Neural cell (in vitro differentiated cells): ENCODE results near the gene SLC6A16. TPM values are rescaled to one million over a fixed set of nuclear protein-coding genes. Genes with fewer than 3 reads are reported as not detected.

Experiments used
- H2AFZ ChIP-seq: fragments of 200-600, 300-800 bp; sonication (generic), shearing (Covaris generic); 2 replicates; pipeline ENCODE4 v1.6.0; 2014; ENCODE audit warnings: low read depth, mild to moderate bottlenecking, antibody characterized with exemption, low read length, moderate library complexity
- H3F3A ChIP-seq: fragments of 200-600 bp; shearing (Covaris generic); 2 replicates; pipeline ENCODE4 v1.6.1; 2016; ENCODE audit warnings: mild to moderate bottlenecking, moderate library complexity, mixed read lengths, antibody characterized with exemption, low read length; ENCODE audit not compliant: insufficient read depth, poor library complexity, severe bottlenecking
- H3K27ac ChIP-seq: fragments of 200-600, 300-800 bp; sonication (generic), shearing (Covaris generic); 2 replicates; pipeline ENCODE4 v1.5.1; 2014; ENCODE audit warnings: mild to moderate bottlenecking, low read length, moderate library complexity
- H3K27me3 ChIP-seq: fragments of 300-800, 200-600 bp; sonication (generic), shearing (Covaris generic); 2 replicates; pipeline ENCODE4 v1.6.0; 2014; ENCODE audit warnings: mild to moderate bottlenecking, low read depth, low read length, moderate library complexity; ENCODE audit not compliant: insufficient read depth
- H3K36me3 ChIP-seq: fragments of 300-800, 200-600 bp; sonication (generic), shearing (Covaris generic); 2 replicates; pipeline ENCODE4 v1.5.1; 2014; ENCODE audit warnings: mild to moderate bottlenecking, antibody characterized with exemption, low read length, moderate library complexity; ENCODE audit not compliant: insufficient read depth
- H3K4me2 ChIP-seq: fragments of 300-800, 200-600 bp; sonication (generic), shearing (Covaris generic); 2 replicates; pipeline ENCODE4 v1.6.0; 2014; ENCODE audit warnings: mild to moderate bottlenecking, low read length
- H3K4me3 ChIP-seq: fragments of 300-800, 200-600 bp; sonication (generic), shearing (Covaris generic); 2 replicates; pipeline ENCODE4 v1.5.1; 2014; ENCODE audit warnings: mild to moderate bottlenecking, low read length, moderate library complexity
- H3K79me2 ChIP-seq: fragments of 200-600 bp; shearing (Covaris generic); replicated peaks from 2 replicates; pipeline ENCODE4 v1.6.0; 2014; ENCODE audit warnings: mild to moderate bottlenecking, low read length, moderate library complexity; ENCODE audit not compliant: insufficient read depth
- H3K9ac ChIP-seq: fragments of 300-800, 200-600 bp; sonication (generic), shearing (Covaris generic); 2 replicates; pipeline ENCODE4 v1.6.1; 2016; ENCODE audit warnings: mild to moderate bottlenecking, low read length, mixed read lengths
- H3K9me2 ChIP-seq: fragments of 200-600 bp; shearing (Covaris generic); 2 replicates; pipeline ENCODE4 v1.6.1; 2016; ENCODE audit warnings: mild to moderate bottlenecking, low read length, mixed read lengths; ENCODE audit not compliant: insufficient read depth
- H3K9me3 ChIP-seq: fragments of 200-600, 300-800 bp; sonication (generic), shearing (Covaris generic); 2 replicates; pipeline ENCODE4 v1.6.1; 2016; ENCODE audit warnings: mild to moderate bottlenecking, mixed run types, low read length, moderate library complexity, mixed read lengths
- H4K20me1 ChIP-seq: fragments of 200-600 bp; shearing (Covaris generic); 2 replicates; pipeline ENCODE4 v1.6.1; 2016; ENCODE audit warnings: mild to moderate bottlenecking, mixed run types; ENCODE audit not compliant: insufficient read depth
- EP300 ChIP-seq: fragments of 450-650 bp; conservative IDR thresholded peaks from 2 replicates; pipeline ENCODE4 v1.6.1; 2014; ENCODE audit warnings: antibody characterized with exemption, mild to moderate bottlenecking, moderate library complexity; ENCODE audit not compliant: poor library complexity, severe bottlenecking
- EZH2 ChIP-seq: fragments of 200-600, 300-800 bp; shearing (Covaris generic), sonication (generic); IDR thresholded peaks from 2 replicates; pipeline ENCODE4 v1.6.1; 2014; ENCODE audit warnings: antibody characterized with exemption, low read length, borderline replicate concordance, mild to moderate bottlenecking; ENCODE audit not compliant: insufficient read depth, poor library complexity, severe bottlenecking
- MXI1 ChIP-seq: fragments of 450-650 bp; conservative IDR thresholded peaks from 2 replicates; pipeline ENCODE4 v1.6.1; 2014; ENCODE audit warnings: antibody characterized with exemption, mild to moderate bottlenecking; ENCODE audit not compliant: poor library complexity, severe bottlenecking
- POLR2AphosphoS5 ChIP-seq: IDR thresholded peaks from 2 replicates; pipeline ENCODE4 v1.6.1; 2012
- RAD21 ChIP-seq: fragments of 450-650 bp; conservative IDR thresholded peaks from 2 replicates; pipeline ENCODE4 v1.6.1; 2014; ENCODE audit warnings: antibody characterized with exemption, mild to moderate bottlenecking, moderate library complexity
- SMC3 ChIP-seq: fragments of 450-650 bp; conservative IDR thresholded peaks from 2 replicates; pipeline ENCODE4 v1.6.1; 2014; ENCODE audit warnings: antibody characterized with exemption, mild to moderate bottlenecking, moderate library complexity; ENCODE audit not compliant: poor library complexity
- TAF1 ChIP-seq: IDR thresholded peaks from 2 replicates; pipeline ENCODE4 v1.6.1; 2012; ENCODE audit warnings: low read depth
- polyA plus RNA-seq: library from polyadenylated mRNA; depleted of rRNA; stranded (reverse); fragments of >200 nt; gene quantifications from 2 replicates; pipeline ENCODE4 v1.2.3, GENCODE V29; 2014
- TF ChIP-seq, protein P1 (sequence below): fragments of 450-650 bp; IDR thresholded peaks from 2 replicates; pipeline ENCODE4 v1.5.1; 2014; ENCODE audit warnings: antibody characterized with exemption, mild to moderate bottlenecking, moderate library complexity; ENCODE audit not compliant: poor library complexity, severe bottlenecking
- TF ChIP-seq, protein P2 (sequence below): IDR thresholded peaks from 2 replicates; pipeline ENCODE4 v1.6.1; 2012; ENCODE audit warnings: borderline replicate concordance

The SLC6A16 gene
- polyA plus RNA-seq, 1 donor from 2014 or later: not detected

DNA sequence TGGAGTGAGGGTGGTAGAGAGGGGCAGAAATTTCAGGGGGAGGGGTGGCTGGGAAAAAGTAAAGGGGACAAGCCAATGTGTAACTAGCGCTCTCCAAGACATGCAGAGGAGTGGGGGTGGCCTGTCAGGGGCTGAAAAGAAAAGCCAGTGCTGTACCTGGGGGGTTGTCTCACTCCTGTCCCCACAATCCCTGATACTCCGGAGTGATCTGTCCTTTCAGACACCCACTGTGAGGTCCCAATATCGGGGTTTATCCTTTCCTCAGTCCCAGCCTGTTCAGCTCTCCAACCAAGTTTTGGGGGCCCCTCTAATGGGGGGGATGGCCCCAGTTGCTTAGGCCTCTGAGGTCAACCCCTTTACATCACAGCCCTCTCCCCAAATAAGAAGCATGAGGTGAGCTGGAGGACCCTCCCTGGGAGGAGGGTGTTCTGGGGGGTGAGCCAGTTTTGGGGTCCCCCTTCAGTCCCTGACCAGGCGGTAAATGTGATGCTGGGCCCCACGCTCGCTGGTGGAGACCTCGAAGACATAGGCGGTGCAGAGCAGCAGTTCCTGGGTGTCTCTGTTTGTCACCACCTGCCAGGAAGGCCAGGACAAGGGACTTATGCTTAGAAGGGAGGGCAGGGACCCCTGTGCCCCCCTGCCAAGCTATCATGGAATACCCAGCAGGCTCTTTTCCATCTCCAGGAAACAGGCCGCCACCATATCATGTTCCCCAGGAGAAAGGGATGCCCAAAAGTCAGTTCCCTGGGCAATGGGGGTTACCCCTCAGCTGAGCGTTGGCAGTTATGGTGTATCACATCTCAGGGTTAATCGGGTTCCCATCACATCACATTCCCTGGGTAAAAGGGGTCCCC, 16.1 kb upstream of the SLC6A16 start:
- no peak overlapping the region for H3K4me3 ChIP-seq
- H4K20me1 ChIP-seq: no peaks in the 10 kb centered on the region
- no peak overlapping the region for H2AFZ ChIP-seq
- H3K27ac ChIP-seq: no peak overlapping the region
- H3K27me3 ChIP-seq: no peaks in the 10 kb centered on the region
- no peak overlapping the region for H3K4me2 ChIP-seq
- no peaks in the 10 kb centered on the region for H3K9me3 ChIP-seq
- H3F3A ChIP-seq: no peaks in the 10 kb centered on the region
- TF ChIP-seq, protein P1, sequence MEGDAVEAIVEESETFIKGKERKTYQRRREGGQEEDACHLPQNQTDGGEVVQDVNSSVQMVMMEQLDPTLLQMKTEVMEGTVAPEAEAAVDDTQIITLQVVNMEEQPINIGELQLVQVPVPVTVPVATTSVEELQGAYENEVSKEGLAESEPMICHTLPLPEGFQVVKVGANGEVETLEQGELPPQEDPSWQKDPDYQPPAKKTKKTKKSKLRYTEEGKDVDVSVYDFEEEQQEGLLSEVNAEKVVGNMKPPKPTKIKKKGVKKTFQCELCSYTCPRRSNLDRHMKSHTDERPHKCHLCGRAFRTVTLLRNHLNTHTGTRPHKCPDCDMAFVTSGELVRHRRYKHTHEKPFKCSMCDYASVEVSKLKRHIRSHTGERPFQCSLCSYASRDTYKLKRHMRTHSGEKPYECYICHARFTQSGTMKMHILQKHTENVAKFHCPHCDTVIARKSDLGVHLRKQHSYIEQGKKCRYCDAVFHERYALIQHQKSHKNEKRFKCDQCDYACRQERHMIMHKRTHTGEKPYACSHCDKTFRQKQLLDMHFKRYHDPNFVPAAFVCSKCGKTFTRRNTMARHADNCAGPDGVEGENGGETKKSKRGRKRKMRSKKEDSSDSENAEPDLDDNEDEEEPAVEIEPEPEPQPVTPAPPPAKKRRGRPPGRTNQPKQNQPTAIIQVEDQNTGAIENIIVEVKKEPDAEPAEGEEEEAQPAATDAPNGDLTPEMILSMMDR: no peak
- TF ChIP-seq TAF1: no peak
- TF ChIP-seq RAD21: no peak
- no peak for TF ChIP-seq SMC3
- TF ChIP-seq EZH2: no peak
- TF ChIP-seq MXI1: no peak
- TF ChIP-seq POLR2AphosphoS5: no peak
- TF ChIP-seq, protein P2, sequence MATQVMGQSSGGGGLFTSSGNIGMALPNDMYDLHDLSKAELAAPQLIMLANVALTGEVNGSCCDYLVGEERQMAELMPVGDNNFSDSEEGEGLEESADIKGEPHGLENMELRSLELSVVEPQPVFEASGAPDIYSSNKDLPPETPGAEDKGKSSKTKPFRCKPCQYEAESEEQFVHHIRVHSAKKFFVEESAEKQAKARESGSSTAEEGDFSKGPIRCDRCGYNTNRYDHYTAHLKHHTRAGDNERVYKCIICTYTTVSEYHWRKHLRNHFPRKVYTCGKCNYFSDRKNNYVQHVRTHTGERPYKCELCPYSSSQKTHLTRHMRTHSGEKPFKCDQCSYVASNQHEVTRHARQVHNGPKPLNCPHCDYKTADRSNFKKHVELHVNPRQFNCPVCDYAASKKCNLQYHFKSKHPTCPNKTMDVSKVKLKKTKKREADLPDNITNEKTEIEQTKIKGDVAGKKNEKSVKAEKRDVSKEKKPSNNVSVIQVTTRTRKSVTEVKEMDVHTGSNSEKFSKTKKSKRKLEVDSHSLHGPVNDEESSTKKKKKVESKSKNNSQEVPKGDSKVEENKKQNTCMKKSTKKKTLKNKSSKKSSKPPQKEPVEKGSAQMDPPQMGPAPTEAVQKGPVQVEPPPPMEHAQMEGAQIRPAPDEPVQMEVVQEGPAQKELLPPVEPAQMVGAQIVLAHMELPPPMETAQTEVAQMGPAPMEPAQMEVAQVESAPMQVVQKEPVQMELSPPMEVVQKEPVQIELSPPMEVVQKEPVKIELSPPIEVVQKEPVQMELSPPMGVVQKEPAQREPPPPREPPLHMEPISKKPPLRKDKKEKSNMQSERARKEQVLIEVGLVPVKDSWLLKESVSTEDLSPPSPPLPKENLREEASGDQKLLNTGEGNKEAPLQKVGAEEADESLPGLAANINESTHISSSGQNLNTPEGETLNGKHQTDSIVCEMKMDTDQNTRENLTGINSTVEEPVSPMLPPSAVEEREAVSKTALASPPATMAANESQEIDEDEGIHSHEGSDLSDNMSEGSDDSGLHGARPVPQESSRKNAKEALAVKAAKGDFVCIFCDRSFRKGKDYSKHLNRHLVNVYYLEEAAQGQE: no peak
- no peak for TF ChIP-seq EP300
- H3K9ac ChIP-seq: no peak overlapping the region
- no peaks in the 10 kb centered on the region for H3K36me3 ChIP-seq
- no peaks in the 10 kb centered on the region for H3K9me2 ChIP-seq
- H3K79me2 ChIP-seq: no peaks in the 10 kb centered on the region

DNA sequence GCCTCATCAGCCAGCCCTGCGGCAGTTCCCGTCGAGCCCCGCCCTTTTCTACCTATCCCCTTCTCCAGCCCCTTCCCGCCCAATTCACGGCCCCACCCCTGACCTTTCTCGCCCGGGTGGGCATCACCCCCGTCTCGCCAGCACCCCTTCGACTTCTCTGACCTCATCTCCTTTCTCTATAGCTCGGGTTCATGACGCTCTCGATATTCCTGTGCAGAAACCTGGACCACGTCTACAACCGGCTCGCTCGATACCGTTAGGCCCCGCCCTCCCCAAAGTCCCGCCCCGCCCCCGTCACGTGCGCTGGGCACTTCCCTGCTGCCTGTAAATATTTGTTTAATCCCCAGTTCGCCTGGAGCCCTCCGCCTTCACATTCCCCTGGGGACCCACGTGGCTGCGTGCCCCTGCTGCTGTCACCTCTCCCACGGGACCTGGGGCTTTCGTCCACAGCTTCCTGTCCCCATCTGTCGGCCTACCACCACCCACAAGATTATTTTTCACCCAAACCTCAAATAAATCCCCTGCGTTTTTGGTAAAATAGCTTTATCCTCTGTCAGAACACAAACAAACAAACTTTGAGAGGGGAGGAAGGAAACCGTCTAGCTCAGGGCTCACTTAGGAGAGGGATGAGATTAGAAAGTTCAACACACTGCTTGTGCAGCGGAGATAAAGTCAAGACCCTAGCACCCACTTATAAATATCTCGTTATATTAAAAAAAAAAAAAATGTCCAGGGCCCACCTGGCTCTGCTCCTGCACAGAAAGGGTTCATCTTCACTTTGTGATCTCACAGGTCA, 15.3 kb upstream of the SLC6A16 start:
- H3K4me2 ChIP-seq: no peak overlapping the region
- H3K27me3 ChIP-seq: no peaks in the 10 kb centered on the region
- no peaks in the 10 kb centered on the region for H3K79me2 ChIP-seq
- no peaks in the 10 kb centered on the region for H4K20me1 ChIP-seq
- no peaks in the 10 kb centered on the region for H3K9me3 ChIP-seq
- no peaks in the 10 kb centered on the region for H3F3A ChIP-seq
- no peak overlapping the region for H3K9ac ChIP-seq
- no peak overlapping the region for H2AFZ ChIP-seq
- H3K9me2 ChIP-seq: no peaks in the 10 kb centered on the region
- no peak overlapping the region for H3K4me3 ChIP-seq
- H3K36me3 ChIP-seq: no peaks in the 10 kb centered on the region
- TF ChIP-seq, protein P1: no peak
- no peak for TF ChIP-seq EZH2
- TF ChIP-seq TAF1: no peak
- TF ChIP-seq MXI1: no peak
- TF ChIP-seq RAD21: no peak
- no peak for TF ChIP-seq EP300
- no peak for TF ChIP-seq SMC3
- no peak for TF ChIP-seq POLR2AphosphoS5
- TF ChIP-seq, protein P2: no peak
- no peak overlapping the region for H3K27ac ChIP-seq
